ENCODE measurements around the gene COX20.
A peak's percentile ranks its signal among the peaks of the same experiment; 100 is the strongest.

DNA sequence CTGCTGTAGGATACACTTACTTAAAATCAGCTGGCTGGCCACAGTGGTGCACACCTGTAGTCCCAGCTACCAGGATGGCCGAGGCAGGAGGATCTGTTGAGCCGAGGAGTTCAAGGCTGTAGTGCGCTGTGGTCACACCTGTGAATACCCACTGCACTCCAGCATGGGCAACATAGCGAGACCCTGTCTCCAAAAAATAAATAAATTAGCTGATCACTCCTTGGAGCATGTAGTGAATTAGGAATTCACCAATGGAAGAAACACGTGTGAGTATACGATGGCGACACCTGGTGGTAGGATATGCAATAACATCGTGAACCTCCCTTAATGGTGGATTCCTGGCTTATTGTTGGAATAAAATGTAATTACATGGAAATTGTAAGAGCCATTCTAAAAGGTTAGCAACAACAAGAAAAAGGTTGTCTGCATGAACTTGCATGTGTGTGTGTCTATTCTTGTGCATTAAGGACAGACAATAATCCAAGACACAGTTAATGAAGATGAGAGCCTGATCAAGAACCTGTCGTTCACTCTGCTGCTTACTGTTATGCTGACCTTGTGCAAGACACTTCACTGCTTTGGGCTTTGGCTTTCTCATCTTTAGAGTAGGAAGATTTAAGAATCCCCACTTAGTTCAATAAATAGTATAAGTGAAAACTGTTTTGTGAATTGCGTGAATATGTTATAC, 38.6 kb upstream of the COX20 start:
- peak; percentile 90 for TF ChIP-seq CTCF (conservative IDR thresholded peaks at IDR 0.05)
- no peak for TF ChIP-seq ZFX (IDR thresholded peaks at IDR 0.05)
